ENCODE results near the gene USP51. TPM values are rescaled to one million over a fixed set of nuclear protein-coding genes. Genes with fewer than 3 reads are reported as not detected.

USP51 gene
- total and polyA plus RNA-seq, 2 of the 13 experiments (the other 11 are each of a cell fraction or from before 2014, with no cell fraction given): not detected

GRCh38 chrX:55524487-55524886 is 34.8 kb upstream of the USP51 start:
- Histone ChIP-seq H3K27me3 (ENCODE audit: control insufficient read depth in 1 of 2, insufficient read depth in 2 of 2, low read length in 2 of 2) (no peaks in the 10 kb centered on the region), H2AFZ (ENCODE audit: low read length) (no peak overlapping the region), H3K79me2 (ENCODE audit: insufficient read depth, low read length) (no peaks in the 10 kb centered on the region), H3K9me3 (ENCODE audit: low read length) (no peaks in the 10 kb centered on the region), H3K4me1 (ENCODE audit: insufficient read depth, low read length) (no peaks in the 10 kb centered on the region), H4K20me1 (ENCODE audit: insufficient read depth, low read length) (no peaks in the 10 kb centered on the region), H3K4me3 (replicated peaks in 1 of 3; ENCODE audit: insufficient read depth in 1 of 3, low read depth in 2 of 3, low read length in 3 of 3) (no peak overlapping the region), H3K36me3 (replicated peaks in 1 of 2; ENCODE audit: control insufficient read depth in 1 of 2, insufficient read depth in 2 of 2, low read length in 2 of 2) (no peaks in the 10 kb centered on the region), H3K4me2 (ENCODE audit: low read depth, low read length) (no peak overlapping the region), H3K27ac (ENCODE audit: extremely low read length, insufficient read depth, low read length) (no peak overlapping the region), H3K9ac (ENCODE audit: insufficient read depth, low read depth, low read length) (no peak overlapping the region)
- peak; percentile 0 for DNase-seq (ENCODE audit: low spot score)
- 0% methylated on average over 2 of the region's 3 CpGs for WGBS (ENCODE audit: low lambda C conversion rate)
- BruUV-seq (replicated peaks): no TSS peak
- FAIRE-seq: no peak
- intact Hi-C loops (cut with micrococcal nuclease; ENCODE audit: unreplicated experiment): no loop called here
- in situ Hi-C loops (cut with HindIII; ENCODE audit: extremely low pct_ligation_motif_present, low pct_unique_long_range_greater_than_20kb): no loop called here
- ChIA-PET CTCF (ENCODE audit: low intra/inter-chr PET ratio, low total read pairs) (no interaction called here), POLR2A (no interaction called here)
- TF ChIP-seq KLF6 (CRISPR knock-in tag; IDR thresholded peaks at IDR 0.05) (no peak), ZBTB44 (CRISPR knock-in tag; IDR thresholded peaks at IDR 0.05) (no peak), E2F5 (CRISPR knock-in tag; conservative IDR thresholded peaks at IDR 0.05) (no peak), ZNF772 (CRISPR knock-in tag; IDR thresholded peaks at IDR 0.05) (no peak), SIX1 (CRISPR knock-in tag; IDR thresholded peaks at IDR 0.05; ENCODE audit: borderline replicate concordance) (no peak), ATRX (CRISPR knock-in tag; IDR thresholded peaks at IDR 0.05; ENCODE audit: borderline replicate concordance) (no peak), TCF7L2 (IDR thresholded peaks at IDR 0.05; ENCODE audit: low read depth, low read length) (no peak), ZNF17 (CRISPR knock-in tag; IDR thresholded peaks at IDR 0.05) (no peak)
- ATAC-seq: no peak

Data from HepG2 (cell line).